Measurements from ENCODE around the gene OR10G4.
"Not testable (repeated sequence)": the region's sequence is repeated elsewhere in the genome, so short reads cannot be mapped to it uniquely, and the experiment has no call there.

OR10G4 gene

GRCh38 chr11:124012697-124013096, at the start of gene OR10G4:
TSS of gene OR10G4 (plus strand) at chr11:124012997. CDS start at chr11:124015575, 2,578 bp downstream.
- no peak within 1 kb of the TSS for H3K4me3 ChIP-seq (ENCODE audit: low read depth, low read length)

- H3K4me3 ChIP-seq (ENCODE audit: low read depth, low read length), result no peak overlapping the region
Measured at GRCh38 chr11:123973816-123974215, 39.0 kb upstream of the OR10G4 start.

GRCh38 chr11:123976770-123977560, 35.8 kb upstream of the OR10G4 start:
- H3K4me3 ChIP-seq (ENCODE audit: low read depth, low read length), result no peak overlapping the region

GRCh38 chr11:123977731-123978347, 35.0 kb upstream of the OR10G4 start, which contains the start of gene OR10S1:
TSS of gene OR10S1 (minus strand) at chr11:123977781. CDS start at chr11:123977664, 117 bp downstream.
- H3K4me3 ChIP-seq (ENCODE audit: low read depth, low read length), result no peak within 1 kb of the TSS

- H3K4me3 ChIP-seq (ENCODE audit: low read depth, low read length), result no peak overlapping the region
Measured at GRCh38 chr11:123979311-123979710, 33.5 kb upstream of the OR10G4 start.

- H3K4me3 ChIP-seq (ENCODE audit: low read depth, low read length), result no peak within 1 kb of the TSS
Measured at GRCh38 chr11:123995119-123995518, 17.7 kb upstream of the OR10G4 start, which contains the start of gene OR10G6. TSS of gene OR10G6 (minus strand) at chr11:123995161. CDS start at chr11:123995161, 0 bp downstream.

- not testable (repeated sequence) for H3K4me3 ChIP-seq (ENCODE audit: low read depth, low read length)
Measured at GRCh38 chr11:124015837-124016236, 3.0 kb downstream of the OR10G4 start.

GRCh38 chr11:124026498-124026897, 13.7 kb downstream of the OR10G4 start, which contains the start of gene OR10G8:
TSS of gene OR10G8 (plus strand) at chr11:124026798. CDS start at chr11:124029623, 2,825 bp downstream.
- no peak within 1 kb of the TSS for H3K4me3 ChIP-seq (ENCODE audit: low read depth, low read length)

- H3K4me3 ChIP-seq (ENCODE audit: low read depth, low read length), result no peak overlapping the region
Measured at GRCh38 chr11:124036666-124037065, 23.9 kb downstream of the OR10G4 start.

GRCh38 chr11:124039557-124039956, 26.8 kb downstream of the OR10G4 start:
- no peak overlapping the region for H3K4me3 ChIP-seq (ENCODE audit: low read depth, low read length)

GRCh38 chr11:124041254-124041653, 28.5 kb downstream of the OR10G4 start, which contains the start of gene OR10G7:
TSS of gene OR10G7 (minus strand) at chr11:124041325. CDS start at chr11:124039001, 2,324 bp downstream.
- no peak within 1 kb of the TSS for H3K4me3 ChIP-seq (ENCODE audit: low read depth, low read length)

GRCh38 chr11:124043420-124043819, 30.6 kb downstream of the OR10G4 start:
- H3K4me3 ChIP-seq (ENCODE audit: low read depth, low read length), result no peak overlapping the region

- no peak overlapping the region for H3K4me3 ChIP-seq (ENCODE audit: low read depth, low read length)
Measured at GRCh38 chr11:124050748-124051147, 38.0 kb downstream of the OR10G4 start.

- H3K4me3 ChIP-seq (ENCODE audit: low read depth, low read length), result no peak overlapping the region
Measured at GRCh38 chr11:124052966-124053365, 40.2 kb downstream of the OR10G4 start.

Measured in iPS-11a (cell line).